ENCODE results near the gene PRRX2.

The PRRX2 gene

DNA sequence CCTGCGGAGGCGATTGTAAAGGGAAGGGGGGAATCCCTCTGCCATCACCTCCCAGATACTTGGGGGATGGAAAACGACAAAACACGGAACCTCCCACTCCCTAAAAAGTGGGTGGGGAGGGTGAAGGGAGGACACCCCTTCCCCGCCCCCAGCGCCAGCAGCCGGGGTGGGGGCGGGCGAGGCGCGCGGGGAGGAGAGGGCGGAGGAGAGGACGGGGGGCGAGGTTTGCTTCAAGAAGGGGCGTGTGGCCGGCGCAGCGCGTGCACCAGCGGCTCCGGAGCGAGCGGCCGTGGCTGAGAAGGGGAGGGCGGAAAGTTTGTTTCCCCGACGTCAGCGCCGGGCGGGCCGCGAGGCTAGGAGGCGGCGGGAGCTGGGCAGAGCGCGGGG lies at the start of gene PRRX2:
Gene PRRX2, plus strand, starts transcription at position 259 of the 387 bp plus-strand sequence. CDS start 221 bp downstream, outside the sequence.
- in situ Hi-C loops (cut with MboI; ENCODE audit: low sequenced_read_pairs): no loop called here

GRCh38 chr9:129617167-129617566 lies 48.3 kb upstream of the PRRX2 start:
- in situ Hi-C loops (cut with MboI; ENCODE audit: low sequenced_read_pairs): loop anchor here (5.0 kb wide), 1 partner anchor 485 kb away; no protein-coding TSS in a partner anchor

- in situ Hi-C loops (cut with MboI; ENCODE audit: low sequenced_read_pairs): loop anchor here (5.0 kb wide), 1 partner anchor 488 kb away; no protein-coding TSS in a partner anchor
Measured at GRCh38 chr9:129619787-129620668, 45.4 kb upstream of the PRRX2 start.

DNA sequence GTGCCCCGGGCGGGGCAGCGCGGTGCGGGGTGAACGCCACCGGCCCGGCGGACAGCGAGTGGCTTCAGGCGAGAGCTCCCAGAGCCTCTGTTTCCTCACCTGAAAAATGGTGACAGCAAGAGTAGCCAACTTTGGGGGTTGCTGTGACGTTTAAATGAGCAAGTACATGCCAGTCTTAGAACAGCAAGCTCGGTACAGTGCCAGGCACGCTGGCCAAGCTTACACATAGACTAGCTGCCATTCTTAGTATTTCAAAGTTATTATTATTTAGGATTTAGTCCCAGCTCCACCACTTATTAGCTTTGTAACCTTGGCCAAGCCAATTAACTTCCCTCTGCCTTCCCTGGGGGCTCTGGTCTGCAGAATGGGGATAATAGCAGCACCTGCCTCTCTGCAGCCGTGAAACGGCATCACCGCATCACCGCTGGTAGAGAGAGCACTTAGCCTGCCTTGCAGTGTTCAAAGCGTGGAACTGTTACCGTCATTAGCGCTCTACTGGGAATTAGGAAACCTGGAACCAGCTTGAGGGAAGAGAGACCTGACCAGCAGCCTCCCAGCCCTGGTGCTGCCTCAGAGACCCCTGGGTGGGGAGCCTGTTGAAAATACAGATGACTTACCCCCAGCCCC lies 44.7 kb upstream of the PRRX2 start, which contains the start of gene C9orf50:
Gene C9orf50, minus strand, starts transcription at position 433 of the 627 bp plus-strand sequence. CDS start 527 bp downstream, outside the sequence.
- in situ Hi-C loops (cut with MboI; ENCODE audit: low sequenced_read_pairs): no loop called here

- in situ Hi-C loops (cut with MboI; ENCODE audit: low sequenced_read_pairs): no loop called here
Measured at GRCh38 chr9:129623331-129623730, 42.1 kb upstream of the PRRX2 start.

GRCh38 chr9:129624168-129624759 lies 41.2 kb upstream of the PRRX2 start:
- in situ Hi-C loops (cut with MboI; ENCODE audit: low sequenced_read_pairs): no loop called here

- in situ Hi-C loops (cut with MboI; ENCODE audit: low sequenced_read_pairs): no loop called here
Measured at GRCh38 chr9:129624947-129625346, 40.5 kb upstream of the PRRX2 start.

DNA sequence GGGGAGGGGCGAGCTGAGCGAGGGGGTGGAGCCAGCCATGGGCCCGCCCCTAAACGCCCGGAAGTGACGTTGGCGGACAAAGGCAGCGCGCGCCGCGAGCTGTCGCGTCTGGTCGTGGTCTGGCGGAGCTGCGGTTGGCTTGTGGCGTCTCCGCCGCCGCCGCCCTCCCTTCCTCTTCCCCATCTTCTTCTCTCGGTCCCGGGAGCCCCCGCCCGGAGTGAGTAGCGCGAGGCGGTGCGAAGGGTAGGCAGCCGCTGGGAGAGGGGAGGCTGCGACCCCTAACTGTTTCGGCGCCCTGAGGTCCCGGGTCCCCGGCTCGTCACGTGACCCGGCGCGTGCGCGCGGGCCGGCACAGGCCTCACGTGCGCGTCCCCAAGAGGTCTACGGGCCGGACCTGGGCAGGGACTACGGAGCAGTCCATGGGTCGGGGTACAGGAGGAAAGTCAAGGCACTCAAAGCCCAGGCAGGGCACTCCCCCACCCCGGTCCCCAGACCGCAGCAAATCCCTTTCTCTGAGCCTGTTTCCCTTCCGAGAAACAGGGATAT lies 39.3 kb upstream of the PRRX2 start, which contains the start of gene NTMT1:
Gene NTMT1, plus strand, starts transcription at position 85 of the 546 bp plus-strand sequence. CDS start 6,541 bp downstream, outside the sequence.
- in situ Hi-C loops (cut with MboI; ENCODE audit: low sequenced_read_pairs): no loop called here

- in situ Hi-C loops (cut with MboI; ENCODE audit: low sequenced_read_pairs): no loop called here
Measured at GRCh38 chr9:129626625-129627284, 38.7 kb upstream of the PRRX2 start.

- in situ Hi-C loops (cut with MboI; ENCODE audit: low sequenced_read_pairs): no loop called here
Measured at GRCh38 chr9:129627556-129628440, 37.6 kb upstream of the PRRX2 start.

- in situ Hi-C loops (cut with MboI; ENCODE audit: low sequenced_read_pairs): no loop called here
Measured at GRCh38 chr9:129628709-129629108, 36.7 kb upstream of the PRRX2 start.

GRCh38 chr9:129629251-129629820 lies 36.1 kb upstream of the PRRX2 start:
- in situ Hi-C loops (cut with MboI; ENCODE audit: low sequenced_read_pairs): no loop called here

DNA sequence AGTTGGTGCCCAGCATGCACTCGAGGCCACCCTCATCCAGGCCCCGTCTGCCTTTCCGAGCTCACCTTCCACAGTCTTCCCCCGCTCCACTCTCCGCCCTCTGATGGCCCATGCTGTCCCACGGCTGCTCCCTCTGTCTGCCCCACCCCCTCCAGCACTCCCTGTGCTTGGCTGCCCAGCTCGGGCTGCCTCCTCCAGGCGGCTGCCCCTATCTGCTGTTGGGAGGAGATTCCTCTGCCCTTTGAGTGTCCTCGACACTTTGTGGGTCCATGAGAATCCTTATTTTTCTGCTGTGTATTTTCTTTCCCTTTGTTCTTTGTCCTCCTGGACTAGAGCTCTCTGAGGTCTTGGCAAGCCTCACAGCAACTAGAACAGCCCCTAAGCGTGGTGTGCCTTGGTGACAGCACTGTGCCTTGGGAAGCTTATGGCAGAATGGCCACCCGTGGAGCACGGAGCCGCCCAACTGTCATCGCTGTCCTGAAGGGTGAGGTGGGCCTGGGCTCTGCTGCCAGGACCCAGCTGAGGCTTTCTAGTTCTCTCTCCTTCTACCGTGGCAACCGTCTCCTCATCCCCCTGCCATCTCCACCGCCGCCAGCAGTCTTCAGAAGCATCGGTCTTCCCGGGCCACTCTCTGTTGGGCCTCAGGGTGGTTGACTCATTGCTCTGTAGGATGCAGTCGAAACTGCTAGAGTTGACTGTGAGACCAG lies 34.3 kb upstream of the PRRX2 start:
- in situ Hi-C loops (cut with MboI; ENCODE audit: low sequenced_read_pairs): no loop called here

- in situ Hi-C loops (cut with MboI; ENCODE audit: low sequenced_read_pairs): no loop called here
Measured at GRCh38 chr9:129631674-129632129, 33.7 kb upstream of the PRRX2 start.

DNA sequence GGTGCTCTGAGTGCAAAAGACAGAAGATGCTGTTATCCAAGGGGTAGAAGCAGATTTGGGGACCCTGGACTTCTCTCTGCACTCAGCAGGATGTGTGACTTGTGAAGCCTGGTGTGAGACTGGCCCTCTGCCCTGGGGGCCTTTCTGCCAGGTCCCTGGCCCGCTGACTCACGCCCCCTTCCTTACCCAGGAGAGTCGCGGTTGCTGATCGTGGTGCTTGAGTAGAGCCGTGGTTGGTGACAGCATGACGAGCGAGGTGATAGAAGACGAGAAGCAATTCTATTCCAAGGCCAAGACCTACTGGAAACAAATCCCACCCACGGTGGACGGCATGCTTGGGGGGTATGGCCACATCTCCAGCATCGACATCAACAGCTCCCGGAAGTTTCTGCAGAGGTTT lies 33.0 kb upstream of the PRRX2 start:
- in situ Hi-C loops (cut with MboI; ENCODE audit: low sequenced_read_pairs): no loop called here

GRCh38 chr9:129633207-129633606 lies 32.2 kb upstream of the PRRX2 start:
- in situ Hi-C loops (cut with MboI; ENCODE audit: low sequenced_read_pairs): no loop called here

DNA sequence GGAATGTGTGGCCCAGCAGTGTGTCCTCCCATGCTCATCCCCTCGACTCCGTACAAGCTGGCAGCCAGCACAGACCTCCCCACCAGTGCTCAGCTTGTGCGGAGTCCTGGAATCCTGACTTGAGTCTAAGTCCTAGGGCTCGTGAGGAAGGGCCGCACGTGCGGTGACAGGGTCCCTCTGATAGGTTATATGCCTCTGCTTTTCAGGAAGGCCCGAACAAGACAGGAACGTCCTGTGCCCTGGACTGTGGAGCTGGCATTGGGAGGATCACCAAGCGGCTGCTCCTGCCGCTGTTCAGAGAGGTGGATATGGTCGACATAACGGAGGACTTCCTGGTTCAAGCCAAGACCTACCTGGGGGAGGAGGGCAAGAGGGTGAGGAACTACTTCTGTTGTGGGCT lies 31.6 kb upstream of the PRRX2 start:
- in situ Hi-C loops (cut with MboI; ENCODE audit: low sequenced_read_pairs): no loop called here
